Measurements from ENCODE around the gene ALG1.
"Not testable (repeated sequence)": the region's sequence is repeated elsewhere in the genome, so short reads cannot be mapped to it uniquely, and the experiment has no call there.

ALG1 gene

DNA sequence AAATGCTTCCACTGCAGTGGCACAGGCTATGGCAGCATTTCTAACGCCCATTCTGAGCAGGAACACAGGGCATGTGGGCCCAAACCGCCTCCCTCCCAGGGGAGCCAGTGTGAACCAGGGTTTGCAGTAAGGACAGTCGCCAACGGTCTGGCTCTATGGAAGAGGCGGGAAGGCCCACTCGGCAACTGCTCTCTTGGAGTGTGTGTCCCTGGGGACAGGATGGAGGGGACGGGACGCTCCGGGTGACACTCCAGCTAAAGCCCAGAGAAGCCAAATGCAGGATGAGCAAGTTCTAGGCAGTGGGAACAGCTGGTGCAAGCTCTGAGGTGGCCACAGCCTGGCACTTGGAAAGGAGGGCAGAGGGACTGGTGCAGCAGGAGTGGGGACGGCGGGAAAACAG lies 22.1 kb downstream of the ALG1 start:
- DNase-seq; H3K79me2 ChIP-seq (ENCODE audit: control insufficient read depth, insufficient read depth, low read length); H3K4ac ChIP-seq (ENCODE audit: low read depth, low read length); H2AK5ac ChIP-seq (ENCODE audit: low read length); H3K9ac ChIP-seq (ENCODE audit: low read length); H3K4me3 ChIP-seq (ENCODE audit: low read length); H4K5ac ChIP-seq (ENCODE audit: low read length); H3K36me3 ChIP-seq (ENCODE audit: control insufficient read depth, insufficient read depth, low read length); H3K4me1 ChIP-seq (ENCODE audit: control insufficient read depth, low read depth, low read length); H2BK120ac ChIP-seq (ENCODE audit: low read depth, low read length); H3K4me2 ChIP-seq (ENCODE audit: low read length); H3K27ac ChIP-seq (ENCODE audit: low read depth, low read length); H2BK15ac ChIP-seq (replicated peaks; ENCODE audit: low read depth); H3K23ac ChIP-seq (ENCODE audit: low read length); H3K27me3 ChIP-seq (ENCODE audit: insufficient read depth, low read length, poor library complexity); H4K8ac ChIP-seq (ENCODE audit: low read depth, low read length); H3K79me1 ChIP-seq (ENCODE audit: low read length); H3K18ac ChIP-seq (ENCODE audit: low read length); H2BK5ac ChIP-seq (ENCODE audit: low read length); H3K56ac ChIP-seq (ENCODE audit: low read length): not testable (repeated sequence)
- no CpG with 5 or more reads among the region's 11 CpGs for WGBS (ENCODE audit: extremely low coverage, insufficient coverage, low lambda C conversion rate)

DNA sequence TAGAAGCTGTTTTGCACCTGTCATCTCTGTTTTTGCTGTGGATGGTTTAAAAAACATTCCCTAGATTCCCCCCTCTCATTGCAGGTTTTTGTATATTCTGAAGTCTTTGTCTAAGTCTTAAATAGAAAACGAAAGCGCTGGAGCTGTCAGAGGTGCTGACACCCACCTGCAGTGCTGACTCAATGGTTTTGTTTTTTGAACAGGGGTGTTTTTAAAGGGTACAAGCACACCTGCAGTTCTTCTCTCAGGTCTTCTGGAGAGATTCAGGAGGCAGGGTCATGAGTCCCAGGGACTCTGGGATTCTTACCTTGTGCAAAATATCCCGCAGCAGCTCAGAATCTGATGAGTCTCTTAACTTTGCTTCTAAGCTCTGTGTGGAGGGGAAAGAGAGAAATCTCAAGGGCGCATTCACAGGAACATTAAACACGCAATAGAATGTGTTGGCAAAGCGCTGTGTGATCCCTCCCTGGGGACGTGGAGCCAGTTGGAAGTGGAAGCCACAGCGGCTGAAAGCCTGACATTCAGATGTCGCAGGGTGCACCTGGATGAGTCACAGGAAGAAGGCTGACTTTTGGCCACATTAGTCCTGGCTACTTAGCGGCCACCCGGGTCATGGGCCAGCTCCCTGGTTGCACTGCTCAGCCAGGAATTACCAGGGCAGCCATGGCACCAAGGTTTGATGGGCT lies 23.6 kb downstream of the ALG1 start:
- H3K79me1 ChIP-seq (ENCODE audit: low read length); H3K4me2 ChIP-seq (ENCODE audit: low read length); H3K79me2 ChIP-seq (ENCODE audit: control insufficient read depth, insufficient read depth, low read length); DNase-seq; H3K27ac ChIP-seq (ENCODE audit: low read depth, low read length); H3K4me3 ChIP-seq (ENCODE audit: low read length); H3K4ac ChIP-seq (ENCODE audit: low read depth, low read length); H3K23ac ChIP-seq (ENCODE audit: low read length); H3K18ac ChIP-seq (ENCODE audit: low read length); H4K8ac ChIP-seq (ENCODE audit: low read depth, low read length); H3K56ac ChIP-seq (ENCODE audit: low read length); H2BK15ac ChIP-seq (replicated peaks; ENCODE audit: low read depth); H2AK5ac ChIP-seq (ENCODE audit: low read length); H3K36me3 ChIP-seq (ENCODE audit: control insufficient read depth, insufficient read depth, low read length); H2BK5ac ChIP-seq (ENCODE audit: low read length); H4K5ac ChIP-seq (ENCODE audit: low read length); H2BK120ac ChIP-seq (ENCODE audit: low read depth, low read length); H3K27me3 ChIP-seq (ENCODE audit: insufficient read depth, low read length, poor library complexity); H3K4me1 ChIP-seq (ENCODE audit: control insufficient read depth, low read depth, low read length); H3K9ac ChIP-seq (ENCODE audit: low read length): not testable (repeated sequence)
- no CpG with 5 or more reads among the region's 11 CpGs for WGBS (ENCODE audit: extremely low coverage, insufficient coverage, low lambda C conversion rate)

DNA sequence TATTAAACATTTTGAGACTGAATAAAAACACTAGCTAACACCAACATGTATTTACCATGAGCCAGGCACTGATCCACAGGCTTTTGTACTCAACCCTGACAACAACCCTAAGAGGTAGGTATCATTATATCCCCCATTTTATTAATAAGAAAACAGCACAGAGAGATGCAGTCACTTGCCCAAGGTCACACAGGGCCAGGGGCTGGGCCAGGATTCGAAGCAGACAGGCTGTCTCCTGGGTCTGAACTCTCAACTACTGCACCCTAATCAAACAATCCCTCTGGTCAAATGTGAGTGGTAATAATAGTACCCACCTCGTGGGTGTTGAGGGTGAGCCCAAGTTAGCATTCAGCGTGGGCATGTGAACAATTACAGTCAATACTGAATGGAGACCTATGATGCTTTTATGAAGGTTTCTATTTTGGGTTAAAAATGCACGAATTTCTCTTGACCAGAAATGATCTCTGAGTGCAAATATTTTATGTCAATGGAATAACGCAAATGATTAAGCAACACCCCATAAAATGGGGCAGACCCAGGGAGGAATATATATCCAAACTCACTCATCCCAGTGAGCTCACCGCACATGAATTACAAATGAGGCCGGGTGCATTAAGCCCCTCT lies 24.9 kb downstream of the ALG1 start:
- no CpG with 5 or more reads among the region's 7 CpGs for WGBS (ENCODE audit: extremely low coverage, insufficient coverage, low lambda C conversion rate)
- H2BK15ac ChIP-seq (replicated peaks; ENCODE audit: low read depth); H3K18ac ChIP-seq (ENCODE audit: low read length); H3K36me3 ChIP-seq (ENCODE audit: control insufficient read depth, insufficient read depth, low read length); H3K4ac ChIP-seq (ENCODE audit: low read depth, low read length); H3K27ac ChIP-seq (ENCODE audit: low read depth, low read length); DNase-seq; H2BK5ac ChIP-seq (ENCODE audit: low read length); H3K23ac ChIP-seq (ENCODE audit: low read length); H3K4me2 ChIP-seq (ENCODE audit: low read length); H2BK120ac ChIP-seq (ENCODE audit: low read depth, low read length); H3K79me1 ChIP-seq (ENCODE audit: low read length); H3K4me1 ChIP-seq (ENCODE audit: control insufficient read depth, low read depth, low read length); H2AK5ac ChIP-seq (ENCODE audit: low read length); H4K8ac ChIP-seq (ENCODE audit: low read depth, low read length); H3K4me3 ChIP-seq (ENCODE audit: low read length); H3K27me3 ChIP-seq (ENCODE audit: insufficient read depth, low read length, poor library complexity); H3K79me2 ChIP-seq (ENCODE audit: control insufficient read depth, insufficient read depth, low read length); H4K5ac ChIP-seq (ENCODE audit: low read length): not testable (repeated sequence)
- peak overlapping the region; percentile 80 for H3K9ac ChIP-seq (ENCODE audit: low read length)
- peak overlapping the region; percentile 87 for H3K56ac ChIP-seq (ENCODE audit: low read length)

DNA sequence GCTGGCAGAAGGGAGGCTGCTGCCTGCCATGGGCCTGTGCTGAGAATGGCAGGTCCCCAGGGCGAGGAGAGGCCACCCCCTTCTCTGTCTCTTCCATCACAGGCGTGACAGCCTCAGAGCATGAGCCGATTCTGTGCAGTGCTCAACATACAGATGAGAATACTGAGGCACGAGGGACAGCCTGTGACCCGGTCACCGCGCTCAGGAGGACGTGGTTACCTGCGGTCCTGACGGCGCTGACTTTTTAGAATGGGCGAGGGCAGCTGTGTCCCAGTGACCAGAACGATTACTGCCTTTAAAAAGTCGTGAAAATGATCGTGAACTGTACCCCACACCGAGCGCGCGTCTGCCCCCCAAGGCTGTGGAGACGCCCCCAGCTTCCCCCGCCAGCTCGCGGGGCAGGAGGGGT lies 25.4 kb downstream of the ALG1 start:
- Histone ChIP-seq H3K9ac (ENCODE audit: low read length) (peak overlapping the region; percentile 80), H3K4me2 (ENCODE audit: low read length) (peak overlapping the region; percentile 79), H3K56ac (ENCODE audit: low read length) (peak overlapping the region; percentile 87), H3K4me3 (ENCODE audit: low read length) (peak overlapping the region; percentile 62), H3K27ac (ENCODE audit: low read depth, low read length) (peak overlapping the region; percentile 51)
- H3K4me1 ChIP-seq (ENCODE audit: control insufficient read depth, low read depth, low read length); H4K8ac ChIP-seq (ENCODE audit: low read depth, low read length); H2AK5ac ChIP-seq (ENCODE audit: low read length); H3K4ac ChIP-seq (ENCODE audit: low read depth, low read length); H3K79me2 ChIP-seq (ENCODE audit: control insufficient read depth, insufficient read depth, low read length); H3K18ac ChIP-seq (ENCODE audit: low read length); H3K36me3 ChIP-seq (ENCODE audit: control insufficient read depth, insufficient read depth, low read length); H3K79me1 ChIP-seq (ENCODE audit: low read length); H3K23ac ChIP-seq (ENCODE audit: low read length); H2BK5ac ChIP-seq (ENCODE audit: low read length); H3K27me3 ChIP-seq (ENCODE audit: insufficient read depth, low read length, poor library complexity); H4K5ac ChIP-seq (ENCODE audit: low read length); H2BK15ac ChIP-seq (replicated peaks; ENCODE audit: low read depth); H2BK120ac ChIP-seq (ENCODE audit: low read depth, low read length): not testable (repeated sequence)
- peak; percentile 64 for DNase-seq
- WGBS (ENCODE audit: extremely low coverage, insufficient coverage, low lambda C conversion rate): no CpG with 5 or more reads among the region's 23 CpGs

DNA sequence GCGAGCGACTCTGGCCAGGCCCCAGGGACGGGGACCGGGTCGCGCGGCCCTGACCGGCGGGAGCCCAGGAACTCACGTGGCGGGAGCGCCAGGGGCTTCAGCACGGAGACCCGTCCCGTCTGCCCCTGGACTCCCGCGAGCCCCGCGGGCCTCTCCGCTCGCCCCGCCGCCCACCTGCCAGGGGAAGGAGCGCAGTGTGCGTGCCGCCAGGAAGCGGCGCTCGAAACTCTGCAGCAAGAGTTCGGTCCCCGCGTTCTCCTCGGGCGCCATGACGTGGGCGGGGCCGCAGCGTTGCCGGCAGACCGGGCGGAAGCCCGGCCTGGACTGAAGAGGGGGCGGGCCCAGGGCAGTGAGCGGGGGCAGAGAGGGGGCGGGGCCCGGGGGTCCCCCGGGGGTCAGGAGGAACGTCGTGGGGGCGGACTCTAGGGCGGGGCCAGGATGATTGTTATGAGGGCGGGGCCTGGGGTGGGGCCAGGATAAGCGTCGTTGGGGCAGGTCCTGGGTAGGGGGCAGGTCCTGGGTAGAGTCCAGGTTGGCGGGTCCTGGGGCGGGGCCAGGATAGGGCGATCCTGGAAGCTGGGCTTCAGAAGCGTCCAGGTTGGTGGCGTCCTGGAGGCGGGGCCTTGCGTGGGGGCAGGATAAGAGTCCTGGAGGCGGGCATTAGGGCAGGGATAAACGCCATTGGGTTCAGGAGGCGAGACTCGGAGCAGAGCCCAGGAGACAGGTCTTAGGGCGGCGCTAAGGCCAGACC lies 26.0 kb downstream of the ALG1 start, which contains the start of gene EEF2KMT:
Gene EEF2KMT (minus strand): TSS at position 326 of the 751 bp plus-strand sequence. CDS start 56 bp downstream, at position 270.
- not testable (repeated sequence) for H3K23ac ChIP-seq (ENCODE audit: low read length); H3K4ac ChIP-seq (ENCODE audit: low read depth, low read length); H3K27me3 ChIP-seq (ENCODE audit: insufficient read depth, low read length, poor library complexity); H3K79me1 ChIP-seq (ENCODE audit: low read length); H3K36me3 ChIP-seq (ENCODE audit: control insufficient read depth, insufficient read depth, low read length); H2BK5ac ChIP-seq (ENCODE audit: low read length); H2BK120ac ChIP-seq (ENCODE audit: low read depth, low read length); H3K4me1 ChIP-seq (ENCODE audit: control insufficient read depth, low read depth, low read length); H4K8ac ChIP-seq (ENCODE audit: low read depth, low read length); H3K79me2 ChIP-seq (ENCODE audit: control insufficient read depth, insufficient read depth, low read length); H2BK15ac ChIP-seq (replicated peaks; ENCODE audit: low read depth); H2AK5ac ChIP-seq (ENCODE audit: low read length); H3K18ac ChIP-seq (ENCODE audit: low read length); H4K5ac ChIP-seq (ENCODE audit: low read length)
- H3K4me3 ChIP-seq (ENCODE audit: low read length): peak within 1 kb of the TSS; percentile 62
- H3K4me2 ChIP-seq (ENCODE audit: low read length): peak within 1 kb of the TSS; percentile 79
- H3K56ac ChIP-seq (ENCODE audit: low read length): peak within 1 kb of the TSS; percentile 87
- no CpG with 5 or more reads among the region's 67 CpGs for WGBS (ENCODE audit: extremely low coverage, insufficient coverage, low lambda C conversion rate)
- peak within 1 kb of the TSS; percentile 80 for H3K9ac ChIP-seq (ENCODE audit: low read length)
- peak; percentile 100 for DNase-seq
- H3K27ac ChIP-seq (ENCODE audit: low read depth, low read length): peak within 1 kb of the TSS; percentile 51
